ENCODE results near the gene ANKS1B. TPM values are rescaled to one million over a fixed set of nuclear protein-coding genes. Genes with fewer than 3 reads are reported as not detected.
"Not testable (repeated sequence)": the region's sequence is repeated elsewhere in the genome, so short reads cannot be mapped to it uniquely, and the experiment has no call there.

ANKS1B gene
- total and polyA plus RNA-seq, 4 experiments from 2014 or later: 0.28 to 0.55 TPM; not detected in 2

- ChIA-PET POLR2A (ENCODE audit: partially characterized antibody) (no interaction called here), CTCF (ENCODE audit: partially characterized antibody) (no interaction called here)
- Mint-ChIP-seq H3K4me1 (no peaks in the 10 kb centered on the region), H3K27me3 (peaks cover 0 to 2% of the 10 kb centered on the region in 2 donors), H3K9me3 (peaks cover 0 to 9% (median 4%) of the 10 kb centered on the region in 8 donors), H3K4me3 (no peak overlapping the region), H3K36me3 (no peaks in the 10 kb centered on the region), H3K27ac (no peak overlapping the region)
- no peak overlapping the region for H3K4me3 ChIP-seq (ENCODE audit: low read length in 2 of 2)
- intact Hi-C loops (cut with micrococcal nuclease): no loop called here
- no peak for DNase-seq
- no peaks in the 10 kb centered on the region for H3K36me3 ChIP-seq (ENCODE audit: insufficient read depth, low read length)
- no peaks in the 10 kb centered on the region for H3K4me1 ChIP-seq (ENCODE audit: insufficient read depth, low read length)
- H3K27ac ChIP-seq (ENCODE audit: low read depth, low read length): no peak overlapping the region
- H3K9me3 ChIP-seq (ENCODE audit: control insufficient read depth in 1 of 2, low read length in 2 of 2): no peaks in the 10 kb centered on the region
- no peaks in the 10 kb centered on the region for H3K27me3 ChIP-seq (ENCODE audit: insufficient read depth, low read length)
Observed at GRCh38 chr12:99343960-99344359, 640.8 kb downstream of the ANKS1B start.

DNA sequence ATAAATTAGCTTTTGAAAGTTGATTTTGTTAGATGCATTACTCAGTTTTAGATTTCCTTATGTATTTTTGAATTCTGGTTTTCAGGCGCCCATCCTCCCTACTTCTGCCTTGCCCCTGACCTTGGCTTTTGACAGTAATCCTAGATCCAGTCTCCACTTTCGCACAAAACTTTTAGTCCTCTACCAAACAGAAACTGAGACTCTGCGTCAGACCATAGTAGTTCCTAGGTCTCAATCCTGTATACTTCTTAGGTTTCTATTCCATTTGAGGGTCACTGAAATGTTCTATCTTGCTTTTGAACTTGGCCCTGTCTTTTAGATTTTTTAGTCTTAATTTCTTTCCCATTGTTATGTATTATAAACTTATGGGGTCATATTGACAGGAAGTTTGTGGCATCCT, 645.1 kb downstream of the ANKS1B start:
- Mint-ChIP-seq H3K4me1 (no peaks in the 10 kb centered on the region), H3K4me3 (no peak overlapping the region), H3K27me3 (no peaks in the 10 kb centered on the region), H3K36me3 (no peaks in the 10 kb centered on the region), H3K27ac (no peak overlapping the region), H3K9me3 (peaks cover 0 to 8% (median 3%) of the 10 kb centered on the region in 8 donors)
- intact Hi-C loops (cut with micrococcal nuclease): no loop called here
- Histone ChIP-seq H3K4me1 (ENCODE audit: insufficient read depth, low read length) (no peaks in the 10 kb centered on the region), H3K27ac (ENCODE audit: low read depth, low read length) (no peak overlapping the region), H3K27me3 (ENCODE audit: insufficient read depth, low read length) (no peaks in the 10 kb centered on the region), H3K4me3 (ENCODE audit: low read length in 2 of 2) (no peak overlapping the region), H3K36me3 (ENCODE audit: insufficient read depth, low read length) (no peaks in the 10 kb centered on the region), H3K9me3 (ENCODE audit: control insufficient read depth in 1 of 2, low read length in 2 of 2) (no peaks in the 10 kb centered on the region)
- DNase-seq: no peak
- POLR2A ChIA-PET (ENCODE audit: partially characterized antibody): no interaction called here
- CTCF ChIA-PET (ENCODE audit: partially characterized antibody): no interaction called here

- Mint-ChIP-seq H3K4me1 (no peaks in the 10 kb centered on the region), H3K36me3 (no peaks in the 10 kb centered on the region), H3K9me3 (peaks cover 0 to 5% (median 1%) of the 10 kb centered on the region in 8 donors), H3K4me3 (no peak overlapping the region), H3K27ac (no peak overlapping the region), H3K27me3 (no peaks in the 10 kb centered on the region)
- Histone ChIP-seq H3K4me1 (ENCODE audit: insufficient read depth, low read length) (no peaks in the 10 kb centered on the region), H3K27ac (ENCODE audit: low read depth, low read length) (no peak overlapping the region), H3K27me3 (ENCODE audit: insufficient read depth, low read length) (no peaks in the 10 kb centered on the region), H3K36me3 (ENCODE audit: insufficient read depth, low read length) (no peaks in the 10 kb centered on the region), H3K4me3 (ENCODE audit: low read length in 2 of 2) (no peak overlapping the region), H3K9me3 (ENCODE audit: control insufficient read depth in 1 of 2, low read length in 2 of 2) (no peaks in the 10 kb centered on the region)
- ChIA-PET POLR2A (ENCODE audit: partially characterized antibody) (no interaction called here), CTCF (ENCODE audit: partially characterized antibody) (no interaction called here)
- DNase-seq: no peak
- intact Hi-C loops (cut with micrococcal nuclease): no loop called here
Observed at GRCh38 chr12:99334285-99335056, 650.3 kb downstream of the ANKS1B start.

- DNase-seq: no peak
- no peaks in the 10 kb centered on the region for H3K4me1 Mint-ChIP-seq
- no peaks in the 10 kb centered on the region for H3K4me1 ChIP-seq (ENCODE audit: insufficient read depth, low read length)
- H3K36me3 ChIP-seq (ENCODE audit: insufficient read depth, low read length): no peaks in the 10 kb centered on the region
- H3K36me3 Mint-ChIP-seq: no peaks in the 10 kb centered on the region
- H3K27me3 ChIP-seq (ENCODE audit: insufficient read depth, low read length): no peaks in the 10 kb centered on the region
- H3K9me3 Mint-ChIP-seq: peaks cover 0 to 10% (median under 1%) of the 10 kb centered on the region in 8 donors
- H3K9me3 ChIP-seq (ENCODE audit: control insufficient read depth in 1 of 2, low read length in 2 of 2): no peaks in the 10 kb centered on the region
- ChIA-PET POLR2A (ENCODE audit: partially characterized antibody) (no interaction called here), CTCF (ENCODE audit: partially characterized antibody) (no interaction called here)
- no peaks in the 10 kb centered on the region for H3K27me3 Mint-ChIP-seq
- H3K4me3 Mint-ChIP-seq: no peak overlapping the region
- no peak overlapping the region for H3K27ac Mint-ChIP-seq
- no peak overlapping the region for H3K27ac ChIP-seq (ENCODE audit: low read depth, low read length)
- intact Hi-C loops (cut with micrococcal nuclease): no loop called here
- no peak overlapping the region for H3K4me3 ChIP-seq (ENCODE audit: low read length in 2 of 2)
Observed at GRCh38 chr12:99332936-99333591, 651.7 kb downstream of the ANKS1B start.

- no peaks in the 10 kb centered on the region for H3K36me3 ChIP-seq (ENCODE audit: insufficient read depth, low read length)
- Mint-ChIP-seq H3K27ac (no peak overlapping the region), H3K27me3 (no peaks in the 10 kb centered on the region), H3K4me3 (no peak overlapping the region), H3K4me1 (no peaks in the 10 kb centered on the region), H3K9me3 (peaks cover 0 to 7% (median under 1%) of the 10 kb centered on the region in 8 donors), H3K36me3 (no peaks in the 10 kb centered on the region)
- no peaks in the 10 kb centered on the region for H3K9me3 ChIP-seq (ENCODE audit: control insufficient read depth in 1 of 2, low read length in 2 of 2)
- no peak overlapping the region for H3K27ac ChIP-seq (ENCODE audit: low read depth, low read length)
- no peaks in the 10 kb centered on the region for H3K27me3 ChIP-seq (ENCODE audit: insufficient read depth, low read length)
- intact Hi-C loops (cut with micrococcal nuclease): no loop called here
- DNase-seq: no peak
- CTCF ChIA-PET (ENCODE audit: partially characterized antibody): no interaction called here
- H3K4me3 ChIP-seq (ENCODE audit: low read length in 2 of 2): no peak overlapping the region
- POLR2A ChIA-PET (ENCODE audit: partially characterized antibody): interaction anchor here (0.5 kb wide), 1 partner anchor 545 kb away, joined by 3 read pairs; no protein-coding TSS in a partner anchor
- no peaks in the 10 kb centered on the region for H3K4me1 ChIP-seq (ENCODE audit: insufficient read depth, low read length)
Observed at GRCh38 chr12:99330216-99330615, 654.5 kb downstream of the ANKS1B start.

DNA sequence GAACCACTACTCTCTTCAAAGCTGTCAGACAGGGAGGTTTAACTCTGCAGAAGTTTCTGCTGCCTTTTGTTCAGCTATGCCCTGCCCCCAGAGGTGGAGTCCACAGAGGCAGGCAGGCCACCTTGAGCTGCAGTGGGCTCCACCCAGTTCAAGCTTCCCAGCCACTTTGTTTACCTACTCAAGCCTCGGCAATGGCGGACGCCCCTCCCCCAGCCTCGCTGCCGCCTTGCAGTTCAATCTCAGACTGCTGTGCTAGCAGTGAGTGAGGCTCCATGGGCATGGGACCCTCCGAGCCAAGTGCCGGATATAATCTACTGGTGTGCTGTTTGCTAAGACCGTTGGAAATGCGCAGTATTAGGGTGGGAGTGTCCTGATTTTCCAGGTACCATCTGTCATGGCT, 663.5 kb downstream of the ANKS1B start:
- H3K27me3 Mint-ChIP-seq; H3K27me3 ChIP-seq (ENCODE audit: insufficient read depth, low read length); H3K4me1 Mint-ChIP-seq; H3K4me3 Mint-ChIP-seq; POLR2A ChIA-PET (ENCODE audit: partially characterized antibody); H3K27ac Mint-ChIP-seq; CTCF ChIA-PET (ENCODE audit: partially characterized antibody); H3K36me3 Mint-ChIP-seq; H3K36me3 ChIP-seq (ENCODE audit: insufficient read depth, low read length); H3K27ac ChIP-seq (ENCODE audit: low read depth, low read length); intact Hi-C loops (cut with micrococcal nuclease); H3K9me3 ChIP-seq (ENCODE audit: control insufficient read depth in 1 of 2, low read length in 2 of 2); H3K4me1 ChIP-seq (ENCODE audit: insufficient read depth, low read length); DNase-seq; H3K4me3 ChIP-seq (ENCODE audit: low read length in 2 of 2): not testable (repeated sequence)
- H3K9me3 Mint-ChIP-seq: peaks cover 4 to 31% (median 16%) of the 10 kb centered on the region in 8 donors

GRCh38 chr12:99311373-99311772, 673.4 kb downstream of the ANKS1B start:
- ChIA-PET POLR2A (ENCODE audit: partially characterized antibody) (no interaction called here), CTCF (ENCODE audit: partially characterized antibody) (no interaction called here)
- H3K27ac ChIP-seq (ENCODE audit: low read depth, low read length): no peak overlapping the region
- intact Hi-C loops (cut with micrococcal nuclease): no loop called here
- H3K9me3 ChIP-seq (ENCODE audit: control insufficient read depth in 1 of 2, low read length in 2 of 2): no peaks in the 10 kb centered on the region
- H3K4me3 ChIP-seq (ENCODE audit: low read length in 2 of 2): no peak overlapping the region
- Mint-ChIP-seq H3K4me1 (no peaks in the 10 kb centered on the region), H3K36me3 (no peaks in the 10 kb centered on the region), H3K9me3 (peaks cover 0 to 15% (median 4%) of the 10 kb centered on the region in 8 donors), H3K4me3 (no peak overlapping the region), H3K27me3 (no peaks in the 10 kb centered on the region), H3K27ac (no peak overlapping the region)
- no peaks in the 10 kb centered on the region for H3K36me3 ChIP-seq (ENCODE audit: insufficient read depth, low read length)
- H3K27me3 ChIP-seq (ENCODE audit: insufficient read depth, low read length): no peaks in the 10 kb centered on the region
- no peak for DNase-seq
- H3K4me1 ChIP-seq (ENCODE audit: insufficient read depth, low read length): no peaks in the 10 kb centered on the region

All from CD4-positive, alpha-beta memory T cell (primary cell).